GM19468 (cell line): ENCODE measurements around the gene NPHP3.
"Not testable (repeated sequence)": the region's sequence is repeated elsewhere in the genome, so short reads cannot be mapped to it uniquely, and the experiment has no call there.

Experiments
- ATAC-seq: cut with Tn5 transposase; IDR thresholded peaks from one replicate; pipeline ENCODE4 v1.9.1; 2021; ENCODE audit warnings: mild to moderate bottlenecking, moderate library complexity, moderate number of reproducible peaks; ENCODE audit not compliant: unreplicated experiment; ENCODE audit errors: extremely low read depth

NPHP3 gene

GRCh38 chr3:132722165-132723023 is at the start of gene NPHP3:
Gene NPHP3 (minus strand): TSS chr3:132722409. CDS start chr3:132722355, 54 bp downstream.
- peak; percentile 56 for ATAC-seq

GRCh38 chr3:132758740-132759139 is 36.5 kb upstream of the NPHP3 start:
- no peak for ATAC-seq

- ATAC-seq, result no peak
Measured at GRCh38 chr3:132756108-132756650, 34.0 kb upstream of the NPHP3 start.

- no peak for ATAC-seq
Measured at GRCh38 chr3:132753946-132754345, 31.7 kb upstream of the NPHP3 start.

- ATAC-seq, result no peak
Measured at GRCh38 chr3:132749786-132750185, 27.6 kb upstream of the NPHP3 start.

- not testable (repeated sequence) for ATAC-seq
Measured at GRCh38 chr3:132746720-132747119, 24.5 kb upstream of the NPHP3 start.

GRCh38 chr3:132738314-132738713 is 16.1 kb upstream of the NPHP3 start:
- ATAC-seq, result no peak

GRCh38 chr3:132735589-132735988 is 13.4 kb upstream of the NPHP3 start:
- no peak for ATAC-seq

- no peak for ATAC-seq
Measured at GRCh38 chr3:132730891-132731580, 8.8 kb upstream of the NPHP3 start.

GRCh38 chr3:132726341-132726823 is 4.2 kb upstream of the NPHP3 start:
- no peak for ATAC-seq

GRCh38 chr3:132723024-132723950 is 1.1 kb upstream of the NPHP3 start:
- ATAC-seq, result no peak

GRCh38 chr3:132721479-132722164 is 587 bp downstream of the NPHP3 start:
- no peak for ATAC-seq

GRCh38 chr3:132720228-132720627 is 2.0 kb downstream of the NPHP3 start:
- ATAC-seq, result no peak

- ATAC-seq, result no peak
Measured at GRCh38 chr3:132716372-132716771, 5.8 kb downstream of the NPHP3 start.

- no peak for ATAC-seq
Measured at GRCh38 chr3:132713977-132714727, 8.1 kb downstream of the NPHP3 start.

- no peak for ATAC-seq
Measured at GRCh38 chr3:132710311-132710710, 11.9 kb downstream of the NPHP3 start.

GRCh38 chr3:132709761-132710160 is 12.4 kb downstream of the NPHP3 start:
- no peak for ATAC-seq

GRCh38 chr3:132703733-132704132 is 18.5 kb downstream of the NPHP3 start:
- ATAC-seq, result no peak

GRCh38 chr3:132695422-132695821 is 26.8 kb downstream of the NPHP3 start:
- no peak for ATAC-seq
